NT2/D1 (cell line): ENCODE data around the gene EHF.

Experiments used
- YY1 ChIP-seq: IDR thresholded peaks from 2 replicates; pipeline ENCODE4 v1.6.1; 2011; ENCODE audit not compliant: insufficient read length, insufficient read depth
- ZNF274 ChIP-seq: IDR thresholded peaks from 2 replicates; pipeline ENCODE4 v1.6.1; 2011; ENCODE audit warnings: mild to moderate bottlenecking, low read depth, low read length

- TF ChIP-seq YY1, result no peak
- no peak for TF ChIP-seq ZNF274
These were observed 15.2 kb upstream of the EHF start for GRCh38 chr11:34605481-34606325.
